HG03103 (cell line): ENCODE results near the gene COX4I2.

ENCODE experiments used
- ATAC-seq: cut with Tn5 transposase; IDR thresholded peaks from one replicate; pipeline ENCODE4 v1.9.1; 2021; ENCODE audit warnings: low read depth; ENCODE audit not compliant: unreplicated experiment

The COX4I2 gene

DNA sequence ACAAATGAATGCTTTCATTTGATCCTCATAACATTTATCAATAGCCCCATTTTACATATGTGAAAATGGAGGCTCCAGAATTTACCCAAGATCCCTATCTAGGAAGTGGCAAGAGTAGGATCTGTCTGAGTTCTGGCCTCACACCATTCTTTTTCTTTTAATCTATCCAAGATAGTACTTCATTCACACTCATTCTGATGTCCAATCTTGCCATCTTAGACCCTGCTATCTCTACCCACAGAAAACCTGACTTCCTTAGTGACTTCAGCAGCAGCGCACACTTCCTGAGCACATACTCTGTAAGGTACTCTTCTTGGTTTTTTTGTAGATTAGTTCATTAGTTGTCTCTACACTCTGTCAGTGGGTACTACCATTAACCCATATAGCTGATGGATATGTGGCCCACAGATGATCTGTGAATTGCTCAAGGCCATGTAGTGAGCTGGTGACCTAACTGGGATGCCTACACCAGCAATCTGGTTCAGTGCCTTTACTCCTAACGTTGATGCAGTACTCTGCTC is 36.3 kb downstream of the COX4I2 start:
- ATAC-seq = no peak

DNA sequence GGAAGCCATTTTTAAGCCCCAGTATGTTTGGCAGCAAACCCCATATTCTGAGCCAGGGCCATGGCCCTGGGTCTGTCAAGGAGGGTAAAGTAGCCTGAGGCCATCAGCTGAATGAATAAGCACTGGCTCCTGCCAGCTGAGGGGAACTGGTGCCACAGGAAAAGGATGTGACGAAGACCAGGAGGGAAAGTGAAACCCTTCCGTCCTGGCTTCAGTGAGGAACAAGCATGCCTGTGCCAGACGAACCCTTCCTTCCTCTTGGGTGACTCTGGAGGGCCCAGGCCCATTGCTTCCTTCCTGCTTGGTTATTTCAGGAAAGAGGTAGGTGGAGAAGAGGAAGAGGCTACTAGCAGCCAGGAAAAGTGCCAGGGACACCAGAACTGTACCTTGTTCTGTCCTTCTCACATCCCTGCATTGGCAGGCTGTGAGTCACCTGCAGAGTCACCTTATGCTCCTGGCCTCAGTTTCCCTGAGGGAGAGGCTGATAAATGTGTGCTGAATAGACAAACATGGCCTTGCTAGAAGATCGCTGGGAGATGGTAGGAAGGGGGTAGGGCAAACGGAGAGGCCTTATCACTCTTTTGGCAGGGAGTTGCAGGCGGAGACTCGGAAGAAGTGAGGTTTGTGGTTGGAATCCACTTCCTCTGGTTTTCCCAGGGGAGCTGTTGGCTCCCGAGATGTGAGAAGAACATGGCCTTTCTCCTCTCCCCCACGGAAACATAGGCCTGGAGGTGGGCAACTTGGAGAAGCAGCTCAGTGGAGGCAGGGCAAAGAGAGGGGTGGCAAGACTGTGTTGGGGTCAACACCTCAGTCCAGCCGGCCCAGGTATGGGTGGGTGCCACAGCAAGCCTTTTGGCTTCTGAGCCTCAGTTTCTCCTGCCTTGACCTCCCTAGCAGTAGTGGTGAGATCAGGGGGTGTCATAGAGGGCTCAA is 37.4 kb downstream of the COX4I2 start:
- no peak for ATAC-seq

DNA sequence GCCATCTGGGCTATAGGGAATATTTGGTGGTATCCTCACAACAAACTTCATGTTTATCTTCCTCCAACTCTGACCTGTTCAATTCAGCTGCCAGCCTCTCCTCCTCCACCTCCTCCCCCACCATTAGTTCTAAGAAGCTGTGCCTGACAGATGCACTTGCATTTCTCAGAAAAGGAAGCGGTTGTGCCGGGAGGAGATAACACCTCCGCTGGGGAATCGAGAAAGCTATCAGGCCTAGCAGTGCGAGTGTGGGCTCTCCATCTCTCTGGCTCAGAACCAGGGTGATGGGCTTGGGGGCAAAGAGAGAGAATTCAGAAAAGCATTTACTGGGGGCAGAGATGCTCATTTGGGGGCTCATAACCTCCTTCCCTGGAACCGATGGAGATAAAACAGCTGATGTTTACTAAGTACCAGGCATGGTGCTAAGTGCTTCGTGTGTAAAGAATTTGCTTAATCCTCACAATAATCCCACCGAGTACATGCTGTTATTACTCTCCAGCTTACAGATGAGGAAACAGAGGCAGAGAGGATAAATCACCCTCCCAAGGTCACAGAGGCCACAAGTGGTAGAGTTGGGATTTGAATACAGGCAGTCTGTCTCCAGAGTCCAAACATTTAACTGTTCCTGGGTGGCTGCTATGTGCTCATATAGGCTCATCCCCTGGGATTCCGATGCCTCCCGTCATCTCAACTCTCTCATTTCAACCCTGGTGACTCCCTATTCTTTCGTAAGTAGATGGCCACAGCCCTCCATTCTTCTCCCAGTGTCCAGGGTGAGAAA is 38.3 kb downstream of the COX4I2 start:
- ATAC-seq = no peak

DNA sequence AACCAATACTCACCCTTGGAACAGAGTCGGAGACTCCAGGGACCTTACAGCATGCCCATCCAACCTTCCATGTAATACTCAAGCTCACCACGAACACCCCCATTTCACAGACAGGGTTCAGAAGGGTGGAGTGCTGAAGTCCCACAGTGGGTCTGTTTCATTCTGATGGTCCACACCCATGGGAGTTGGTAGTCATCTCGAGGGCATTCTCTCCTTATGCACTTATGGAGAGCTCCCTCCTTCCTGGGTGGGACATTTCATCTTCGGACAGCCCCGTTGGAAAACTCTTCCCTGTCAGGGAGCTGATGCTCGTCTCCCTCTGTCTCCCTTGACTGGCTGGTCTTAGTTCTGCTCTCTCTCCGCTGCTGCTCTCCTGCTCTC is 38.9 kb downstream of the COX4I2 start:
- ATAC-seq = no peak

DNA sequence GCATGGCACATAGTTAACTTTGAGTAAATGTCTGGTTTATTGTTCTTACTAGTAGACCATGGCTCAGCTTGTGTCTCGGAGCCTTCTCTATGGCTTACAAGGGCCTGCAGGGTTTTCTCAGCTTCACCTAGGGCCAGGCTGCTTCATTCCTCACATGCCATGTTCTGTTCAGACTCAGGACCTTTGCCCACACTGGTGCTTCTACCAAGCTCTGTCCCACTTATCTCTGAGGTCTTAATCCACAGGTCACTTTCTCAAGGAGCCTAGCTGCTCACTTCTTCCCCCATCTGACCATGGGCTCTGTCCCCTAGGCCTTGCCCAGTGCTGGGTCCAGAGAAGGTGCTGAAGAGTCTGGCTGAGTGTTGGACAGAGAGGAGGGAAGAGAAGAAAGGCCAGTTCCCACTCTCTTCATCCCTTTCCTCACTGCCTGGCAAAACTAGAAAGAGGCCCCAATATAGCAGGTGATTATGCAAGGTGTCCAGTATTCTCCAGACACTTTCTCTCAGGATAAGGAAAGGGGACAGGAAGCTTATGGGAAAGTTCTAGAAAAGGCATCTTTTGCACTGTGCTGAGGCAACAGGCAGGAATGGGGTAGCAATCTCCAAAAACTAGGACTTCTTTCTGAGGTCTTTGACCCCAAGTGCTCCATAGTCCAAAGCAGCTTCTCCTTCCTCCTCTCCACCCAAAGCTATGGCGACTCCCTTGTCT is 40.0 kb downstream of the COX4I2 start:
- no peak for ATAC-seq

GRCh38 chr20:31678389-31679356 is 41.0 kb downstream of the COX4I2 start:
- no peak for ATAC-seq

- ATAC-seq = no peak
Observed at GRCh38 chr20:31679357-31680285, 41.9 kb downstream of the COX4I2 start.

DNA sequence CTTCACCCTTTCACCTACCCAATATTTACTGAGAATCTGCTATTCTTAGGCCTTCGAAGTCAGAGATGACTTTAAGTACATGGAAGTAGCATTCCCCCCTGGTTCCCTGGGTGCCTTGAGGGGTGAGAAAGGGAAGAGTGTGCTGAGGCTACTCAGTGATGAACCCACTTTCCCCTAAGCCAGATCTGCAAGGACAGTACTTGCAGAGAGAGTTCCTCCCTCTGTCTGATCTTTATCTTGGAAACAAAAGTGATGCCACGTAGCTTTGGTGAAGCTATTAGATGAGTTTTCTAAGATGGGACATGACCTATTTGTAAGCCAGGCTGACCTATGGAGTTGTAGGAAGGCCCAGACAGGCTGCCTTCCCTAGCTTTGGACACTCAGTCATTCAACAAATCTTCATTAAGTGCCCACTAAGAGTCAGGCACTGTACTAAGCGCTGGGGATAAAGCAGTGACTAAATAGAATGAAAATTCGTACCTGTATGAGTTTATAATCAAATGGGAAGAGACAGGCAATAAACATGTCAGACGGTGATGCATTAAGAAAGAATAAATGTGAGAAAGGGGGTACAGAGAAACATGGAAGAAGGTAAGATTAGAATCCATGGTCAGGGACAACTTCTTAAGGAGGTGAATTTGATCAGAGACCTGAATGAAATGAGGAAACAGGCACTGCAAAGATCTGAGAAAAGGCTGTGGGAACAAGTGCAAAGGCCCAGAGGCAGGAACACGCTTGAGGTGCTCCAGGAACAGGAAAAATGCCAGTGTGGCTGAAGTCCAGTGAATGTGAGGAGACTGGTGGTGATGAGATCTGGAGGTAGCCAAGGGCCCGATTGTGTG is 42.8 kb downstream of the COX4I2 start:
- no peak for ATAC-seq

GRCh38 chr20:31681128-31681727 is 43.5 kb downstream of the COX4I2 start:
- no peak for ATAC-seq

DNA sequence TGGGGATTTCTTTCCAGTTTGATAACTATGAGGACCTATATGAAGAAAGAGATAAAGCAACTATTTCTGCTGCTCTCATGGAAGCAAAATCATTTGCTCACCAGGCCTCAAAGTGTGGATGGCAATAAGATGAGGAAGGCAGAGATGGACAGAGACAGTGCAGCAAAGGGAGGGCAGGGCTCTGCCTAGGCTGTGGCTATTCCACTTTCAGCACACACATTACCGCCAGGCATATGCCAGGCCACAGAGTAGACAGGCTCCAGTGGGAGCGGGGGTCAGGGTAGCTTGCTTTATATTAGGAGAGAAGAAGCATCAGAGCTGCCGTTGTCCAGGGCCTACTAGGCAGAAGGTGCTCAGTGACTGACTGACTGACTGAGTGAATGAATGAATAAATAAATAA is 44.1 kb downstream of the COX4I2 start:
- no peak for ATAC-seq

DNA sequence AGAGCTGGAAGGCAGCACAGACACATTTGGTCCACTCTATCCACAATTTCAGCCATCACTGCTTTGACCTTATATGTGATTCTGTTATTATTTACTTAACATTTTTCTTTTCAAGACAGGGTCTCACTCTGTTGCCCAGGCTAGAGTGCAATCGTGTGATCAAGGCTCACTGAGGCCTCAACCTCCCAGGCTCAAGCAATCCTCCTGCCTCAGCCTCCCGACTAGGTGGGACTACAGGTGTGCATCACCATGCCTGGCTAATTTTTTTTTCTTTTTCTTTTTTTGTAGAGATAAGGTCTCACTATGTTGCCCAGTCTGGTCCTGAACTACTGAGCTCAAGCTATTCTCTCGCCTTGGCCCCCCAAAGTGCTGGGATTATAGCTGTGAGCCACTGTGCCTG is 44.6 kb downstream of the COX4I2 start:
- no peak for ATAC-seq

GRCh38 chr20:31682927-31683326 is 45.2 kb downstream of the COX4I2 start:
- ATAC-seq = no peak

DNA sequence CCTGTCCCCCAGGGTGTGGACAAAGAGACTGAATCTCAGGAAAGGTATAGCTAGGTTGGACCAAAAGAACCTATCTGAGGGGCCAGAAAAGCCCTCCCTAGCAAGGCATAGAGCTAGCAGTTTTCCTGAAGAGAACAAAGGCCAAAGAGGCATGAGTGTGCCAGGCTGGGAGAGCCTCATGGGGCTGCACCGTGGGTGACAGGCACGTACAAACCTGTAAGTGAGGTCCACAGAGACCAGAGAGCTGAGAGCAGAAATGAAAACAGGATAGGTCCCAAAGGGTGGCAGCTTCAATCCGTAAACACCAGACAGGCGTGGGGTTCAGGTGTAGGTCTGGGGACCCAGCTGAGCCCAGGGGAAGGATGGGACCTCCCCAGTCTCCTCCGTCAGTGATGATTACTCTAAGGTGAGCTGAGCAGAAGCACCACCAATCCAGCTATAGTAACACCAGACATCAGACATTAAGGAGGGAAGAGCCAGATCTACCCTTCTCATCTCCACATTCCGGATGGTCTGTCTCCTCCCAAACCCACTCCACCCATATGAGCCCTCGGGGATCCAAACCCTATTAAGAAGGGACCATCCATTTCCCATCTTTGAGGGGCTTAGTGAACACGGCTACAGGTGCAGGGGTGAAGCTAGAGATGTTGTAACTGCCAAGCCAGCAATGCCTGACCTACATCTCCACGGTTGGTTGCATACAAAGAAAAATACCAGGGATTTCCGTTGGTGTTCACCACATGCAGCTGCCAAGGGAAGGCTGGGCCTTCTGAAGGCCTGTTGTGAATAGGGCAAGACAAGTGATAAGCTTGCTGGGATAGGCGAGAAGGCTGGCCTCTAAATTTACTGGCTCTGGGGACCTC is 46.7 kb downstream of the COX4I2 start:
- no peak for ATAC-seq

DNA sequence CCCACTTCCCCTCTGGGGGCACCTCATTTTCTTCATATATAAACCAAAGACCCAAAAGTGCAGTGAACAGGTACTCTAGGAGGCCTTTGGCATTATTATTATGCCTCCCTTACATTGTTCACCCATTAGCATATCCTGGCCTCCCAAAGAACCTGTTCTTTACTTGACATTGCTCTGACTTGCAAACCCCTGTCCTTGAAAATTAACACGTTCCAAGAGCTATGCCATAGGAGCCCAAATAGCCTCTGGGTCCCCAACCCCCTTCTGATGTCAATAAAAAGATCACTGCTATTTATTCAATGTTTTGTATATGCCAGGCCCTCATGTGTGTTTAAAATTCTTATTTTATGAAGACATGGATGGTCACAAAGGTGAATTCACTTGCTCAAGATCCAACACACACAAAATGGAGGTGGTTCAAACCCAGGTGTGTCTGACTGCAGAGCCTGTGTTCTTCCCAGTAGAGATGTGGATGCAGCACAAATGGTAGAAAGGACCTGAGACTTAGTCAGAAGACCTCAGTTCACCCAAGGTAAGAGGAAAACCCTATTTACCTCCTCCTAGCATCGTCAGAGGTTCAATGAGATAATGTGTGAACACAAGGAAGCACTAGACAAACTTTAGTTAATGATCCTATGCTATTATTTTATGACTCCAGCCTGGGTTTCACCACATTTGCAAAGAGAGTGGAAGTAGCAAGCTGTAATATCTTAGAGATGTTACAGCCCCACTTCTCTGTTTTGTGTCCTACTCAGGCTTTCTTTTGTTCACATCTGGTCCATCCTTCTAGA is 48.3 kb downstream of the COX4I2 start:
- ATAC-seq = no peak

DNA sequence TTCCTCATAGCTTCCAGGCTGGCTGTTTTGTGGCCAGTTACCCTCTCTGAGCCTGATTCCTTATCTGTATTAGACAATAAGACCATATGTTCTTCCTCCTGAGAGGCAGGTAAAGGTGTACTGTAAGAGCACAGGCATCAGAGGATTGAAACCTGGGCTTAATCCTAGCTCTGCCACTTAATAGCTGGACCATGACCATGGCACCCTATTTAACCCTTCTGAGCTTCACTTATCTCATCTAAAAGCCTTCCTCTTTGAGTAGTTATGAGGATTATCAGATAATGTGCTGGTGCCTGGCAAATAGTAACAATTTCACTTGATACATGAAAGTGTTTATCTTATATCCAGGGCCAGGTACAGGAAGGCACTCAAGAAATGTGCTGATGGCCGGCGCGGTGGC is 50.1 kb downstream of the COX4I2 start:
- no peak for ATAC-seq

DNA sequence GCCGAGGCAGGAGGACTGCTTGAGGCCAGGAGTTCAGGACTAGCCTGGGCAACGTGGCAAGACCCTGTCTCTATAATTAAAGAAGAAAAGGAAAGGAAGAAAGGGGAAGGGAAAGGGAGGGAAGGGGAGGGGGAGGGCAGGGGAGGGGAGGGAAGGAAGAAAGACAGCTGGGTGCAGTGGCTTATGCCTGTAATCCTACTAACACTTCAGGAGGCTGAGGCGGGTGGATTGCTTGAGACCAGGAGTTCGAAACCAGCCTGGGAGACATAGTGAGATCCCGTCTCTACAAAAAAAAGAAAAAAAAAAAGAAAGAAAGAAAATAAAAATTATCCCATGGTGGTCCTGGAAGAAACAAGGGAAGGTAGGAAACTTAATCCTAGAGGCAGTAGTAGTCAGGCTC is 51.4 kb downstream of the COX4I2 start:
- no peak for ATAC-seq
